ENCODE measurements around the gene FAM237B.

FAM237B gene

GRCh38 chr7:90288154-90288553 lies 33.0 kb downstream of the FAM237B start:
- FAIRE-seq (peak; percentile 27), DNase-seq (ENCODE audit: insufficient read length) (no peak)
- no peak for TF ChIP-seq TAF1 (IDR thresholded peaks at IDR 0.05; ENCODE audit: borderline replicate concordance, low read depth, low read length)
- no peak for TF ChIP-seq POLR2A (IDR thresholded peaks at IDR 0.05; ENCODE audit: low read depth, low read length)
- TF ChIP-seq POLR2AphosphoS5 (IDR thresholded peaks at IDR 0.05; ENCODE audit: low read depth, low read length) = no peak

- no peak for DNase-seq (ENCODE audit: insufficient read length)
- no peak for FAIRE-seq
These were observed 44.9 kb downstream of the FAM237B start for GRCh38 chr7:90276033-90276728.

GRCh38 chr7:90274161-90274560 lies 46.9 kb downstream of the FAM237B start:
- TF ChIP-seq POLR2A (IDR thresholded peaks at IDR 0.05; ENCODE audit: low read depth, low read length) = no peak
- no peak for TF ChIP-seq POLR2AphosphoS5 (IDR thresholded peaks at IDR 0.05; ENCODE audit: low read depth, low read length)
- no peak for TF ChIP-seq TAF1 (IDR thresholded peaks at IDR 0.05; ENCODE audit: borderline replicate concordance, low read depth, low read length)
- no peak for DNase-seq (ENCODE audit: insufficient read length)
- FAIRE-seq = no peak

More at GRCh38 chr7:90276033-90276728, 44.9 kb downstream of the FAM237B start:
- TF ChIP-seq TAF1 (IDR thresholded peaks at IDR 0.05; ENCODE audit: borderline replicate concordance, low read depth, low read length) = no peak
- no peak for TF ChIP-seq POLR2A (IDR thresholded peaks at IDR 0.05; ENCODE audit: low read depth, low read length)
- TF ChIP-seq POLR2AphosphoS5 (IDR thresholded peaks at IDR 0.05; ENCODE audit: low read depth, low read length) = no peak

GRCh38 chr7:90272242-90272641 lies 48.9 kb downstream of the FAM237B start:
- FAIRE-seq = no peak
- TF ChIP-seq POLR2A (IDR thresholded peaks at IDR 0.05; ENCODE audit: low read depth, low read length) = no peak
- no peak for TF ChIP-seq POLR2AphosphoS5 (IDR thresholded peaks at IDR 0.05; ENCODE audit: low read depth, low read length)
- TF ChIP-seq TAF1 (IDR thresholded peaks at IDR 0.05; ENCODE audit: borderline replicate concordance, low read depth, low read length) = no peak
- no peak for DNase-seq (ENCODE audit: insufficient read length)

GRCh38 chr7:90271753-90272152 lies 49.4 kb downstream of the FAM237B start:
- FAIRE-seq = no peak
- no peak for DNase-seq (ENCODE audit: insufficient read length)
- no peak for TF ChIP-seq POLR2A (IDR thresholded peaks at IDR 0.05; ENCODE audit: low read depth, low read length)
- no peak for TF ChIP-seq POLR2AphosphoS5 (IDR thresholded peaks at IDR 0.05; ENCODE audit: low read depth, low read length)
- no peak for TF ChIP-seq TAF1 (IDR thresholded peaks at IDR 0.05; ENCODE audit: borderline replicate concordance, low read depth, low read length)

- FAIRE-seq (no peak), DNase-seq (ENCODE audit: insufficient read length) (no peak)
- TF ChIP-seq TAF1 (IDR thresholded peaks at IDR 0.05; ENCODE audit: borderline replicate concordance, low read depth, low read length) = no peak
- no peak for TF ChIP-seq POLR2A (IDR thresholded peaks at IDR 0.05; ENCODE audit: low read depth, low read length)
- no peak for TF ChIP-seq POLR2AphosphoS5 (IDR thresholded peaks at IDR 0.05; ENCODE audit: low read depth, low read length)
These were observed 50.5 kb downstream of the FAM237B start for GRCh38 chr7:90270431-90271178.

GRCh38 chr7:90269163-90269562 lies 51.9 kb downstream of the FAM237B start:
- no peak for FAIRE-seq

GRCh38 chr7:90267263-90267858 lies 53.7 kb downstream of the FAM237B start:
- no peak for TF ChIP-seq TAF1 (IDR thresholded peaks at IDR 0.05; ENCODE audit: borderline replicate concordance, low read depth, low read length)
- TF ChIP-seq POLR2A (IDR thresholded peaks at IDR 0.05; ENCODE audit: low read depth, low read length) = no peak
- no peak for TF ChIP-seq POLR2AphosphoS5 (IDR thresholded peaks at IDR 0.05; ENCODE audit: low read depth, low read length)

More at GRCh38 chr7:90269163-90269562, 51.9 kb downstream of the FAM237B start:
- no peak for TF ChIP-seq TAF1 (IDR thresholded peaks at IDR 0.05; ENCODE audit: borderline replicate concordance, low read depth, low read length)
- no peak for TF ChIP-seq POLR2AphosphoS5 (IDR thresholded peaks at IDR 0.05; ENCODE audit: low read depth, low read length)
- TF ChIP-seq POLR2A (IDR thresholded peaks at IDR 0.05; ENCODE audit: low read depth, low read length) = no peak
- DNase-seq (ENCODE audit: insufficient read length) = no peak

GRCh38 chr7:90266808-90267207 lies 54.3 kb downstream of the FAM237B start:
- TF ChIP-seq POLR2A (IDR thresholded peaks at IDR 0.05; ENCODE audit: low read depth, low read length) = no peak
- TF ChIP-seq TAF1 (IDR thresholded peaks at IDR 0.05; ENCODE audit: borderline replicate concordance, low read depth, low read length) = no peak
- no peak for TF ChIP-seq POLR2AphosphoS5 (IDR thresholded peaks at IDR 0.05; ENCODE audit: low read depth, low read length)
- FAIRE-seq = no peak
- DNase-seq (ENCODE audit: insufficient read length) = no peak

More at GRCh38 chr7:90267263-90267858, 53.7 kb downstream of the FAM237B start:
- FAIRE-seq = no peak
- DNase-seq (ENCODE audit: insufficient read length) = no peak
